Measurements from ENCODE around the gene GFER.

DNA sequence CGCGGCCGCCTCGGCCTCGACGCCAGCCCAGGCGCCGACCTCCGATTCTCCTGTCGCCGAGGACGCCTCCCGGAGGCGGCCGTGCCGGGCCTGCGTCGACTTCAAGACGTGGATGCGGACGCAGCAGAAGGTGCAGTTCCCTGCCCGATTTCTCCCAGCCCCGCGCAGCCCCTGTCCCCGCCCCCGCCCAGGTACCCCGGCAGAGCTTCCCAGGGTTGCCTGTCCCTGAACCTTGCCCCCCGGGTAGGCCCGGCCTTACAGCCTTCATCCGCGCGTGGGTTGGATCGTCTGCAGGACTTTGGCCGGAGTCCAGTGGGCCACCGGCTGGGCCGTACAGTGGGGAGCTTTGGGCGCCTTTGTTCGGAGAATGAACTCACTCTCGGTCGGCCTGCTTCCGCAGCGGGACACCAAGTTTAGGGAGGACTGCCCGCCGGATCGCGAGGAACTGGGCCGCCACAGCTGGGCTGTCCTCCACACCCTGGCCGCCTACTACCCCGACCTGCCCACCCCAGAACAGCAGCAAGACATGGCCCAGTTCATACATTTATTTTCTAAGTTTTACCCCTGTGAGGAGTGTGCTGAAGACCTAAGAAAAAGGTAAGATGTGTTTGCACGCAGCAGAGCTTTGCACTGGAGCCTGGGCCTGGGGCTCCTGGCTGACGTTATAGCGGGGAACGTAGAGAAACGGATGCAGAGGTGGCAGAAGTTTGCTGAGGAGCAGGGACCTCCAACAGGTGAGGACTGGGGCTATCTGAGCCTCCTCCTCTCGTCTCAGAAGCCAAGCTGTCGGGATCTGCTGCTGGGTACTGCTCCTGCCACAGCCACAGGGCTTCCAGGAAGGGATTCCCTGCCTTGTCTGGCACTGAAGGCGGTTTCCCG, 593 bp downstream of the GFER start:
- TF ChIP-seq, protein P1, sequence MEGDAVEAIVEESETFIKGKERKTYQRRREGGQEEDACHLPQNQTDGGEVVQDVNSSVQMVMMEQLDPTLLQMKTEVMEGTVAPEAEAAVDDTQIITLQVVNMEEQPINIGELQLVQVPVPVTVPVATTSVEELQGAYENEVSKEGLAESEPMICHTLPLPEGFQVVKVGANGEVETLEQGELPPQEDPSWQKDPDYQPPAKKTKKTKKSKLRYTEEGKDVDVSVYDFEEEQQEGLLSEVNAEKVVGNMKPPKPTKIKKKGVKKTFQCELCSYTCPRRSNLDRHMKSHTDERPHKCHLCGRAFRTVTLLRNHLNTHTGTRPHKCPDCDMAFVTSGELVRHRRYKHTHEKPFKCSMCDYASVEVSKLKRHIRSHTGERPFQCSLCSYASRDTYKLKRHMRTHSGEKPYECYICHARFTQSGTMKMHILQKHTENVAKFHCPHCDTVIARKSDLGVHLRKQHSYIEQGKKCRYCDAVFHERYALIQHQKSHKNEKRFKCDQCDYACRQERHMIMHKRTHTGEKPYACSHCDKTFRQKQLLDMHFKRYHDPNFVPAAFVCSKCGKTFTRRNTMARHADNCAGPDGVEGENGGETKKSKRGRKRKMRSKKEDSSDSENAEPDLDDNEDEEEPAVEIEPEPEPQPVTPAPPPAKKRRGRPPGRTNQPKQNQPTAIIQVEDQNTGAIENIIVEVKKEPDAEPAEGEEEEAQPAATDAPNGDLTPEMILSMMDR (IDR thresholded peaks at IDR 0.05): no peak
- TF ChIP-seq POLR2A (IDR thresholded peaks at IDR 0.05): no peak
